Pancreas (tissue), 10 donors: Measurements from ENCODE around the gene CNTFR. TPM values are rescaled to one million over a fixed set of nuclear protein-coding genes. Genes with fewer than 3 reads are reported as not detected.

Experiments used
- ATAC-seq, 4 donors: fragments of 200-7000 bp; cut with Tn5 transposase; one replicate each; pipeline versions ENCODE4 v1.8.0 to v1.9.1; 2020; ENCODE audit warnings: mild to moderate bottlenecking in 4 of 4, moderate library complexity in 4 of 4
- DNase-seq, 6 donors: peaks; one replicate each; pipeline ENCODE4 v3.0.0-alpha.2; 2020
- FAIRE-seq: peaks from 2 replicates; lab custom pipeline; 2012; peaks lifted over from hg19 to GRCh38; lab: Jason Lieb, UNC
- H3K27ac ChIP-seq, 4 donors: fragments of 200-600 bp; sonication (generic); 1 replicate in 3 of 4; 2 replicates in 1 of 4; pipeline versions ENCODE4 v1.5.0 to v1.8.0; 2020
- H3K27me3 ChIP-seq, 4 donors: fragments of 200-600 bp; one replicate each; pipeline ENCODE4 v1.8.0; 2021
- H3K36me3 ChIP-seq, 3 donors: fragments of 200-600 bp; sonication (generic) in 1 of 3; one replicate each; pipeline versions ENCODE4 v1.5.0 to v1.8.0; 2020 to 2021
- H3K4me1 ChIP-seq, 3 donors: fragments of 200-600 bp; one replicate each; pipeline ENCODE4 v1.8.0; 2021
- H3K4me3 ChIP-seq, 4 donors: fragments of 200-600 bp; sonication (generic) in 2 of 4; one replicate each; pipeline versions ENCODE4 v1.5.0 to v1.8.0; 2020 to 2021
- H3K9me3 ChIP-seq, 4 donors: fragments of 200-600 bp; one replicate each; pipeline ENCODE4 v1.8.0; 2021
- CTCF ChIP-seq, 4 donors: fragments of 200-600 bp; sonication (generic) in 3 of 4; IDR thresholded peaks; one replicate each; pipeline versions ENCODE4 v1.5.0 to v1.8.0; 2021; ENCODE audit warnings: antibody characterized with exemption in 4 of 4
- WGBS, 2 donors: extraction: QIAGEN DNeasy Blood & Tissue Kit; methylation state at CpG; one replicate each; pipeline ENCODE4 v1.1.7; 2013; 5-methylcytosine and 5-hydroxymethylcytosine counted together
- intact Hi-C, 3 donors: fragments of 100-400 bp; cut with DNase I; formaldehyde crosslinking; loops; one replicate each; pipeline versions ENCODE4 v1.11.1 to v1.14.2; 2022
- polyA plus RNA-seq, 2 donors: library from polyadenylated mRNA; stranded (reverse); fragments of 200-250 nt; gene quantifications; one replicate each; pipeline ENCODE4 v1.2.3, GENCODE V29; 2013
- total RNA-seq, 6 donors: library from RNA; stranded (reverse); fragmentation: NEBNext Ultra II Directional in 4 of 6; extraction: Animal tissue kit (Norgen Biotek cat#: 25700) in 4 of 6; gene quantifications; one replicate each; pipeline versions ENCODE4 v1.2.1 to v1.2.4, GENCODE V29; 2021 to 2023
- donor health status: healthy with polysubstance abuse.
- donor health status: DM: no; HTN: no; CAD: no; lungs with moderate emphysema.
- donor health status: DM: no; HTN: no; CAD: no.
- donor health status: control.
- donor health status: control.
- donor health status: Bipolar disorder and iron deficiency.
- donor health status: DM: yes; HTN: yes; CAD: no.
- donor health status: DM: no; HTN: no; CAD: no.
- donor health status: DM: no; HTN: no; CAD: no.
- donor health status: DM: yes; HTN: yes; CAD: no.

The CNTFR gene
- total and polyA plus RNA-seq, 8 donors: 0.12 to 2.6 (median 0.87) TPM; not detected in 1

GRCh38 chr9:34579808-34580163 lies 9.7 kb downstream of the CNTFR start:
- FAIRE-seq: no peak
- Histone ChIP-seq H3K27me3 (peaks cover 0 to 5% (median 0%) of the 10 kb centered on the region in 4 donors), H3K9me3 (no peaks in the 10 kb centered on the region), H3K36me3 (no peaks in the 10 kb centered on the region), H3K4me3 (no peak overlapping the region), H3K4me1 (no peaks in the 10 kb centered on the region), H3K27ac (no peak overlapping the region)
- intact Hi-C loops: no loop called here
- DNase-seq: no peak
- no peak for ATAC-seq
- no peak for TF ChIP-seq CTCF (IDR thresholded peaks at IDR 0.05)
- 74 to 76% methylated on average over 5 of the region's 5 CpGs for WGBS, 2 donors

DNA sequence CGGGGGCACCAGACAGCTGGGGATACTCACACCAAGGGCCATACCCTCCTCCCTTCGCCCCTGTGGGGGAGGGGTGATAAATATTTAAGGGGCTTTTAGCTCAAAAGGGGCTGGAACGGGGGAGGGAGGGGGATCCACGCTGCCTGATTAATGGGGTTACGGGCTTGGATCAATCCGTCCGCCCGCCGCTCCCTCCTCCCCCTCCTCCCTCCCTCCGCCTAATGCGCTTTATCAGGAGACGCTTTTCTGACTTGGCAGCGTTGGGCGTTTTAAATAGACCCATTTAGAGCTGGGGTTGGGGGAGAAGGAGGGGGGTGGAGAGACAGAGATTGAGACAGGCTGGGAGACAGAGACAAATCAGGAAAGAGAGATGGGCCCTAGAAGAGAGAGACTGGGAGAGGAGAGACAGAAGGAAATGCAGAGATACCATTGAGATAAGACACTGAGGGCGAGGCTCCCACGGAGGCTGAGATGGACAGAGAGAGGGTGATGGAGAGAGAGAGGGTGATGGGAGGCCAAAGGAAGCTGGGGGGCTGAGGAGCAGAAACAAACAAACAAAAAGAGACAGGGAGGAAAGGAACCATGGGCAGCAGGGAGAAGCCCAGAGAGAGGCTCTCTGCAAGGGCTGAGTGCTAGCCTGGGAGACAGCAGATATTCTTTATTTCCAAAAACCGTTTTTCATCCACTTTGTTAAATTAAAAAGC lies 10.3 kb downstream of the CNTFR start:
- H3K27ac ChIP-seq: no peak overlapping the region
- H3K4me3 ChIP-seq: no peak overlapping the region
- DNase-seq: no peak
- no peak for FAIRE-seq
- intact Hi-C loops: no loop called here
- peak in 1 of 4 donors; percentile 54 for ATAC-seq
- no peaks in the 10 kb centered on the region for H3K4me1 ChIP-seq
- no peaks in the 10 kb centered on the region for H3K36me3 ChIP-seq
- WGBS, 2 donors: 9 to 11% methylated on average over 11 to 17 of the region's 17 CpGs
- peaks cover 0 to 5% (median 0%) of the 10 kb centered on the region in 4 donors for H3K27me3 ChIP-seq
- H3K9me3 ChIP-seq: no peaks in the 10 kb centered on the region
- no peak for TF ChIP-seq CTCF (IDR thresholded peaks at IDR 0.05)

DNA sequence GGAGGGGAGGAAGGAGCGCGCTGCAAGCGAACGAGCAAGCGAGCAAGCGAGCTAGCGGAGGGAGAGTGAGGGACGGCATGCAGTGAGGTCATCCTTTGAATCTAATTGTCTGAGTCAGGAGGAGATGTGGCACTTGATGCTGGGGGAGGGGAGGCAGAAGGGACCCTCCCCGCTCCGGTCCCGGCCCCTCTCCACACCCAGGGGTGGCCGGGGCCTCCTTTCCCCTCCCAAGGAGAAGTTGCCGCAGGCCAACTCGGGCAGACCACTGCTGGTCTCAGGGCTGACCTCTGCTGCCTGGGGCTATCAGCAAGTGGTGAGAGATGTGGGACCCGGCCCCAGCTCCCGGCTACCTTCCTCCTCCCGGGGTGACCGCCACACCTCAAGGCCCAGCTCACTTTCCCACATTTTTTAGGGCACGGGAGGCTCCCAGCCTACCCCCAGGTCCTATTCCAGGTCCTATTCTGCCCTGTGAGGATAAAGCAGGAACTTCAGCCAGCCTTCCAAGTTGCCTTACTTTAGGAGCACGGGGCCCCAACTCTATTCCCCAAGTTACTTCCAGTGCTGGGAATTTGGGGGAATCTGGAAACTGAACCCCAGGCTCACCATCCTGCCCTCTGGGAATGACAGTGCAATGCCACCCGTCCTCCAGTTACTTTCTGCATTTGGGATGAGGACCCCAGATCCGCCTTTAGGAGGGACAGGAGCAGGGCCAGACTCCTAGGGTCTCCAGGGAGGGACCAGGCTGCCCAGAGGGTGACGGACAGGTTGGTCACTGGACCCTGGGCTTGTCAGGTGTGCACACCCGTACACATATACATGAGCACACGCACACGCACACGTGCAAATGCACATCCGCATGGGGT lies 11.1 kb downstream of the CNTFR start:
- no peaks in the 10 kb centered on the region for H3K36me3 ChIP-seq
- peaks cover 0 to 5% (median 0%) of the 10 kb centered on the region in 4 donors for H3K27me3 ChIP-seq
- peak in 1 of 6 donors; percentile 70 for DNase-seq
- TF ChIP-seq CTCF (IDR thresholded peaks at IDR 0.05): no peak
- intact Hi-C loops: no loop called here
- H3K4me3 ChIP-seq: peak overlapping the region in 1 of 4 donors; percentile 30
- H3K9me3 ChIP-seq: no peaks in the 10 kb centered on the region
- ATAC-seq: peak; percentile 21 to 62 (median 58)
- H3K27ac ChIP-seq: no peak overlapping the region
- no peaks in the 10 kb centered on the region for H3K4me1 ChIP-seq
- no peak for FAIRE-seq
- 27% methylated on average over 23 to 28 of the region's 28 CpGs for WGBS, 2 donors

- Histone ChIP-seq H3K9me3 (no peaks in the 10 kb centered on the region), H3K36me3 (no peaks in the 10 kb centered on the region), H3K27ac (no peak overlapping the region), H3K4me1 (no peaks in the 10 kb centered on the region), H3K4me3 (peak overlapping the region in 1 of 4 donors; percentile 30), H3K27me3 (peaks cover 0 to 5% (median 0%) of the 10 kb centered on the region in 4 donors)
- ATAC-seq (no peak), FAIRE-seq (no peak), DNase-seq (peak in 1 of 6 donors; percentile 55)
- intact Hi-C loops: no loop called here
- no peak for TF ChIP-seq CTCF (IDR thresholded peaks at IDR 0.05)
- WGBS, 2 donors: 5 to 7% methylated on average over 35 to 62 of the region's 62 CpGs
These were observed 11.9 kb downstream of the CNTFR start for GRCh38 chr9:34577400-34578240.
